HepG2 (cell line): ENCODE measurements around the gene FAM219A. TPM values are rescaled to one million over a fixed set of nuclear protein-coding genes. Genes with fewer than 3 reads are reported as not detected.
A peak's percentile ranks its signal among the peaks of the same experiment; 100 is the strongest.

ENCODE experiments used
- ARNTL ChIP-seq: sonication (generic); formaldehyde crosslinking; IDR thresholded peaks from 2 replicates; pipeline ENCODE4 v1.4.0; 2020; ENCODE audit warnings: mild to moderate bottlenecking, missing genetic modification reagents
- ATAD3A ChIP-seq: sonication (generic); formaldehyde crosslinking; IDR thresholded peaks from 2 replicates; pipeline ENCODE4 v1.4.0; 2020; ENCODE audit warnings: missing genetic modification reagents
- CAMTA2 ChIP-seq: sonication (generic); formaldehyde crosslinking; IDR thresholded peaks from 2 replicates; pipeline ENCODE4 v1.4.0; 2020; ENCODE audit warnings: mild to moderate bottlenecking, missing genetic modification reagents, borderline replicate concordance
- CHD4 ChIP-seq: fragments of 200-600 bp; sonication (generic); IDR thresholded peaks from 2 replicates; pipeline ENCODE4 v1.7.0; 2017; ENCODE audit warnings: mild to moderate bottlenecking, low read length, borderline replicate concordance
- DMAP1 ChIP-seq: IDR thresholded peaks from 2 replicates; pipeline ENCODE4 v1.6.1; 2016
- HMG20A ChIP-seq: IDR thresholded peaks from 2 replicates; pipeline ENCODE4 v1.6.1; 2016; ENCODE audit warnings: borderline replicate concordance
- NR1H2 ChIP-seq: sonication (generic); formaldehyde crosslinking; IDR thresholded peaks from 2 replicates; pipeline ENCODE4 v1.8.1; 2022; ENCODE audit warnings: low read depth, missing genetic modification reagents, borderline replicate concordance
- PRPF4 ChIP-seq: fragments of 200-400 bp; formaldehyde crosslinking; IDR thresholded peaks from 2 replicates; pipeline ENCODE4 v1.6.1; 2016; ENCODE audit warnings: low read length, low read depth; ENCODE audit not compliant: poor library complexity, severe bottlenecking
- REXO4 ChIP-seq: sonication (generic); formaldehyde crosslinking; IDR thresholded peaks from 2 replicates; pipeline ENCODE4 v1.8.0; 2022; ENCODE audit warnings: missing genetic modification reagents, mild to moderate bottlenecking, borderline replicate concordance
- SRY ChIP-seq: sonication (generic); formaldehyde crosslinking; IDR thresholded peaks from 2 replicates; pipeline ENCODE4 v1.8.0; 2022; ENCODE audit warnings: mild to moderate bottlenecking, missing genetic modification reagents
- TGIF2 ChIP-seq: IDR thresholded peaks from 2 replicates; pipeline ENCODE4 v1.6.1; 2016; ENCODE audit warnings: control low read depth, missing compliant biosample characterization
- XRCC5 ChIP-seq: fragments of 200-400 bp; formaldehyde crosslinking; optimal IDR thresholded peaks from 2 replicates; pipeline ENCODE3; 2017; ENCODE audit warnings: mild to moderate bottlenecking, low read length
- ZBTB4 ChIP-seq: sonication (generic); formaldehyde crosslinking; IDR thresholded peaks from 2 replicates; pipeline ENCODE4 v1.4.0; 2020; ENCODE audit warnings: missing genetic modification reagents, mild to moderate bottlenecking, borderline replicate concordance
- ZNF124 ChIP-seq: sonication (generic); formaldehyde crosslinking; IDR thresholded peaks from 2 replicates; pipeline ENCODE4 v1.4.0; 2020; ENCODE audit warnings: missing genetic modification reagents
- ZNF232 ChIP-seq: sonication (generic); formaldehyde crosslinking; IDR thresholded peaks from 2 replicates; pipeline ENCODE4 v1.4.0; 2020; ENCODE audit warnings: missing genetic modification reagents, borderline replicate concordance
- ZNF263 ChIP-seq: sonication (generic); formaldehyde crosslinking; IDR thresholded peaks from 2 replicates; pipeline ENCODE4 v1.4.0; 2020; ENCODE audit warnings: missing genetic modification reagents
- ZNF782 ChIP-seq: sonication (generic); formaldehyde crosslinking; IDR thresholded peaks from 2 replicates; pipeline ENCODE4 v1.4.0; 2020; ENCODE audit warnings: missing genetic modification reagents, mild to moderate bottlenecking, borderline replicate concordance
- ZSCAN9 ChIP-seq: IDR thresholded peaks from 2 replicates; pipeline ENCODE4 v1.6.1; 2016; ENCODE audit warnings: borderline replicate concordance
- polyA plus RNA-seq, 8 experiments: library from polyadenylated mRNA; depleted of rRNA in 3 of 8; stranded (reverse) in 7 of 8; unstranded in 1 of 8; fragments of >200 nt; fragmentation: Illumina TruSeq in 4 of 8; extraction: Trizol in 4 of 8; gene quantifications; 2 replicates each; pipeline versions ENCODE4 v1.2.1 to v1.2.3, GENCODE V29; 2011 to 2016; ENCODE audit warnings: low read depth in 4 of 8, missing spikeins in 1 of 8, mixed read lengths in 1 of 8; ENCODE audit not compliant: insufficient read depth in 1 of 8
- total RNA-seq, 5 experiments: library from RNA; depleted of rRNA; stranded (reverse); fragments of >200 nt; fragmentation: Illumina TruSeq; extraction: Trizol; gene quantifications; 2 replicates each; pipeline ENCODE4 v1.2.3, GENCODE V29; 2016; ENCODE audit warnings: low read depth in 1 of 5
- TF ChIP-seq, protein P1 (sequence below): sonication (generic); formaldehyde crosslinking; IDR thresholded peaks from 2 replicates; pipeline ENCODE4 v1.8.1; 2023; ENCODE audit warnings: mild to moderate bottlenecking, inconsistent platforms, moderate library complexity, missing genetic modification reagents, borderline replicate concordance
- TF ChIP-seq, protein P2 (sequence below): sonication (generic); formaldehyde crosslinking; IDR thresholded peaks from 2 replicates; pipeline ENCODE4 v1.4.0; 2020; ENCODE audit warnings: missing genetic modification reagents, borderline replicate concordance

The FAM219A gene
- total and polyA plus RNA-seq, 2 of the 13 experiments (the other 11 are each of a cell fraction or from before 2014, with no cell fraction given) = 3.9 to 6.4 TPM

- TF ChIP-seq ZNF263 (CRISPR knock-in tag) = no peak
- TF ChIP-seq ZNF782 = no peak
- TF ChIP-seq, protein P1, sequence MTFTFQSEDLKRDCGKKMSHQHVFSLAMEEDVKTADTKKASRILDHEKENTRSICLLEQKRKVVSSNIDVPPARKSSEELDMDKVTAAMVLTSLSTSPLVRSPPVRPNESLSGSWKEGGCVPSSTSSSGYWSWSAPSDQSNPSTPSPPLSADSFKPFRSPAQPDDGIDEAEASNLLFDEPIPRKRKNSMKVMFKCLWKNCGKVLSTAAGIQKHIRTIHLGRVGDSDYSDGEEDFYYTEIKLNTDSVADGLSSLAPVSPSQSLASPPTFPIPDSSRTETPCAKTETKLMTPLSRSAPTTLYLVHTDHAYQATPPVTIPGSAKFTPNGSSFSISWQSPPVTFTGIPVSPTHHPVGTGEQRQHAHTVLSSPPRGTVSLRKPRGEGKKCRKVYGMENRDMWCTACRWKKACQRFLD (CRISPR knock-in tag) = no peak
- peak; percentile 50; the same call in 1 of the 2 replicates for TF ChIP-seq ZNF232
- TF ChIP-seq REXO4 (CRISPR knock-in tag) = no peak
- TF ChIP-seq SRY (CRISPR knock-in tag) = peak; percentile 71; the same call in 1 of the 2 replicates
- TF ChIP-seq ZNF124 = no peak
- no peak for TF ChIP-seq ATAD3A (CRISPR knock-in tag)
- TF ChIP-seq HMG20A (CRISPR knock-in tag) = 0 out of 2 replicates have a peak, but pooled peaks have one; percentile 32
- TF ChIP-seq ARNTL (CRISPR knock-in tag) = no peak
- TF ChIP-seq ZBTB4 (CRISPR knock-in tag) = no peak
- TF ChIP-seq, protein P2, sequence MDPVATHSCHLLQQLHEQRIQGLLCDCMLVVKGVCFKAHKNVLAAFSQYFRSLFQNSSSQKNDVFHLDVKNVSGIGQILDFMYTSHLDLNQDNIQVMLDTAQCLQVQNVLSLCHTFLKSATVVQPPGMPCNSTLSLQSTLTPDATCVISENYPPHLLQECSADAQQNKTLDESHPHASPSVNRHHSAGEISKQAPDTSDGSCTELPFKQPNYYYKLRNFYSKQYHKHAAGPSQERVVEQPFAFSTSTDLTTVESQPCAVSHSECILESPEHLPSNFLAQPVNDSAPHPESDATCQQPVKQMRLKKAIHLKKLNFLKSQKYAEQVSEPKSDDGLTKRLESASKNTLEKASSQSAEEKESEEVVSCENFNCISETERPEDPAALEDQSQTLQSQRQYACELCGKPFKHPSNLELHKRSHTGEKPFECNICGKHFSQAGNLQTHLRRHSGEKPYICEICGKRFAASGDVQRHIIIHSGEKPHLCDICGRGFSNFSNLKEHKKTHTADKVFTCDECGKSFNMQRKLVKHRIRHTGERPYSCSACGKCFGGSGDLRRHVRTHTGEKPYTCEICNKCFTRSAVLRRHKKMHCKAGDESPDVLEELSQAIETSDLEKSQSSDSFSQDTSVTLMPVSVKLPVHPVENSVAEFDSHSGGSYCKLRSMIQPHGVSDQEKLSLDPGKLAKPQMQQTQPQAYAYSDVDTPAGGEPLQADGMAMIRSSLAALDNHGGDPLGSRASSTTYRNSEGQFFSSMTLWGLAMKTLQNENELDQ = no peak
- no peak for TF ChIP-seq DMAP1 (CRISPR knock-in tag)
- peak; percentile 30; the same call in 1 of the 2 replicates for TF ChIP-seq TGIF2 (CRISPR knock-in tag)
- no peak for TF ChIP-seq CHD4
- no peak for TF ChIP-seq NR1H2
- TF ChIP-seq ZSCAN9 (CRISPR knock-in tag) = peak; percentile 70
- TF ChIP-seq XRCC5 = peak; percentile 25
- no peak for TF ChIP-seq CAMTA2
- no peak for TF ChIP-seq PRPF4
Measured at GRCh38 chr9:34493972-34494535, 35.7 kb upstream of the FAM219A start (continued).
